ENCODE measurements around the gene CACNB2. TPM values are rescaled to one million over a fixed set of nuclear protein-coding genes. Genes with fewer than 3 reads are reported as not detected.

CACNB2 gene
- total RNA-seq, 4 donors from 2014 or later: 0.16 to 2.4 (median 1.8) TPM

GRCh38 chr10:18460032-18460431, 319.8 kb downstream of the CACNB2 start:
- no peak for TF ChIP-seq CTCF (IDR thresholded peaks at IDR 0.05; ENCODE audit: low read depth)

GRCh38 chr10:18463673-18464211, 323.5 kb downstream of the CACNB2 start:
- no peak for TF ChIP-seq CTCF (IDR thresholded peaks at IDR 0.05; ENCODE audit: low read depth)

GRCh38 chr10:18469125-18469524, 328.9 kb downstream of the CACNB2 start:
- TF ChIP-seq CTCF (IDR thresholded peaks at IDR 0.05; ENCODE audit: low read depth): no peak

- no peak for TF ChIP-seq CTCF (IDR thresholded peaks at IDR 0.05; ENCODE audit: low read depth)
Measured at GRCh38 chr10:18472977-18473376, 332.8 kb downstream of the CACNB2 start.

- no peak for TF ChIP-seq CTCF (IDR thresholded peaks at IDR 0.05; ENCODE audit: low read depth)
Measured at GRCh38 chr10:18473424-18474117, 333.3 kb downstream of the CACNB2 start.

- TF ChIP-seq CTCF (IDR thresholded peaks at IDR 0.05; ENCODE audit: low read depth): no peak
Measured at GRCh38 chr10:18474118-18474455, 333.9 kb downstream of the CACNB2 start.

GRCh38 chr10:18476076-18476647, 335.9 kb downstream of the CACNB2 start:
- no peak for TF ChIP-seq CTCF (IDR thresholded peaks at IDR 0.05; ENCODE audit: low read depth)

Data from subcutaneous adipose tissue (tissue), 4 donors.